K562 (cell line): ENCODE measurements around the gene TMIGD3. TPM values are rescaled to one million over a fixed set of nuclear protein-coding genes. Genes with fewer than 3 reads are reported as not detected.

Source experiments
- CEBPB ChIP-seq: fragments of 450-650 bp; IDR thresholded peaks from 2 replicates; pipeline ENCODE4 v1.6.1; 2016; ENCODE audit warnings: missing genetic modification characterization, missing compliant biosample characterization
- DMBX1 ChIP-seq: fragments of 250-450 bp; sonication (Bioruptor Pico); IDR thresholded peaks from 2 replicates; pipeline ENCODE4 v1.8.0; 2022; ENCODE audit warnings: inconsistent platforms, mild to moderate bottlenecking, moderate library complexity, borderline replicate concordance
- EGR1 ChIP-seq: fragments of 450-650 bp; conservative IDR thresholded peaks from 2 replicates; pipeline ENCODE4 v1.6.1; 2017; ENCODE audit warnings: mild to moderate bottlenecking
- GABPB1 ChIP-seq: sonication (generic); formaldehyde crosslinking; IDR thresholded peaks from 2 replicates; pipeline ENCODE4 v1.8.0; 2022; ENCODE audit warnings: mild to moderate bottlenecking, missing genetic modification reagents
- KLF6 ChIP-seq: fragments of 250-450 bp; sonication (Bioruptor Pico); IDR thresholded peaks from 2 replicates; pipeline ENCODE4 v1.4.0; 2020; ENCODE audit warnings: mild to moderate bottlenecking, moderate library complexity, borderline replicate concordance
- MEIS2 ChIP-seq: fragments of 450-650 bp; IDR thresholded peaks from 2 replicates; pipeline ENCODE4 v1.6.1; 2014; ENCODE audit warnings: mild to moderate bottlenecking; ENCODE audit not compliant: partially characterized antibody
- NR2C2 ChIP-seq, 2 experiments: fragments of 200-800 bp in 1 of 2; sonication (Bioruptor generic) in 1 of 2; sonication (generic) in 1 of 2; formaldehyde crosslinking in 1 of 2; IDR thresholded peaks; 2 replicates each; pipeline versions ENCODE4 v1.6.1 to v1.8.0; 2016 to 2022; ENCODE audit warnings: mild to moderate bottlenecking in 1 of 2, missing compliant biosample characterization in 1 of 2, missing genetic modification characterization in 1 of 2, missing genetic modification reagents in 1 of 2
- POLR3G ChIP-seq: IDR thresholded peaks from 2 replicates; pipeline ENCODE4 v1.6.1; 2011; ENCODE audit not compliant: insufficient read length, insufficient replicate concordance; ENCODE audit errors: extremely low read depth
- RCOR1 ChIP-seq, 2 experiments: IDR thresholded peaks; 2 replicates each; pipeline ENCODE4 v1.6.1; 2012; ENCODE audit warnings: low read depth in 2 of 2, low read length in 2 of 2, borderline replicate concordance in 1 of 2, improper control_type of control experiment in 1 of 2
- RHOXF2B ChIP-seq: fragments of 250-450 bp; sonication (Bioruptor Pico); conservative IDR thresholded peaks from 2 replicates; pipeline ENCODE4 v1.5.1; 2021
- TCF3 ChIP-seq: sonication (generic); formaldehyde crosslinking; IDR thresholded peaks from 2 replicates; pipeline ENCODE4 v1.4.0; 2020; ENCODE audit warnings: mild to moderate bottlenecking, missing genetic modification reagents
- THRA ChIP-seq: fragments of 450-650 bp; IDR thresholded peaks from 2 replicates; pipeline ENCODE4 v1.6.1; 2017; ENCODE audit warnings: mild to moderate bottlenecking, moderate library complexity
- XRCC5 ChIP-seq: fragments of 200-400 bp; formaldehyde crosslinking; IDR thresholded peaks from 2 replicates; pipeline ENCODE4 v1.6.1; 2017; ENCODE audit warnings: low read depth, mild to moderate bottlenecking, low read length
- YY1 ChIP-seq, 3 experiments: IDR thresholded peaks; 2 replicates each; pipeline ENCODE4 v1.6.1; 2011; ENCODE audit warnings: low read length in 2 of 3, mild to moderate bottlenecking in 2 of 3, moderate library complexity in 2 of 3, borderline replicate concordance in 1 of 3, control low read depth in 1 of 3, low read depth in 1 of 3; ENCODE audit not compliant: insufficient read depth in 3 of 3, insufficient replicate concordance in 2 of 3, control insufficient read depth in 1 of 3, insufficient read length in 1 of 3; ENCODE audit errors: extremely low read depth in 1 of 3
- ZFPM2 ChIP-seq: fragments of 250-450 bp; sonication (Bioruptor Pico); IDR thresholded peaks from 2 replicates; pipeline ENCODE4 v1.5.1; 2022; ENCODE audit warnings: mild to moderate bottlenecking
- ZNF354B ChIP-seq: fragments of 250-450 bp; sonication (Bioruptor Pico); IDR thresholded peaks from 2 replicates; pipeline ENCODE4 v1.4.0; 2020
- ZNF395 ChIP-seq: fragments of 200-800 bp; sonication (Bioruptor generic); IDR thresholded peaks from 2 replicates; pipeline ENCODE4 v1.6.1; 2017; ENCODE audit warnings: missing genetic modification characterization, missing compliant biosample characterization
- polyA plus RNA-seq, 8 experiments: library from polyadenylated mRNA; depleted of rRNA in 4 of 8; stranded (reverse) in 5 of 8; unstranded in 3 of 8; fragments of >200 nt; fragmentation: Nextera tagmentation in 2 of 8; fragmentation: Illumina TruSeq in 1 of 8; extraction: Ambion mirVana in 2 of 8; extraction: Trizol in 1 of 8; gene quantifications; 2 replicates each; pipeline versions ENCODE4 v1.2.1 to v1.2.3, GENCODE V29; 2011 to 2014; ENCODE audit warnings: inconsistent platforms in 1 of 8, missing spikeins in 1 of 8
- total RNA-seq, 7 experiments: library from RNA; depleted of rRNA in 6 of 7; stranded (reverse); fragments of >200 nt in 6 of 7; fragmentation: Illumina TruSeq in 2 of 7; extraction: Trizol in 2 of 7; gene quantifications; 2 replicates each; pipeline versions ENCODE4 v1.2.1 to v1.2.3, GENCODE V29; 2011 to 2021; ENCODE audit warnings: low replicate concordance in 1 of 7
- TF ChIP-seq, protein P1 (sequence below): sonication (generic); formaldehyde crosslinking; IDR thresholded peaks from 2 replicates; pipeline ENCODE4 v1.9.0; 2022; ENCODE audit warnings: mild to moderate bottlenecking, missing genetic modification reagents
- TF ChIP-seq, protein P2 (sequence below): sonication (generic); formaldehyde crosslinking; IDR thresholded peaks from 2 replicates; pipeline ENCODE4 v1.8.0; 2023; ENCODE audit warnings: mild to moderate bottlenecking, missing genetic modification reagents

The TMIGD3 gene
- total and polyA plus RNA-seq, 9 of the 15 experiments (the other 6 are each of a cell fraction or from before 2014, with no cell fraction given): 0.11 to 0.13 (median 0.11) TPM; not detected in 6

DNA sequence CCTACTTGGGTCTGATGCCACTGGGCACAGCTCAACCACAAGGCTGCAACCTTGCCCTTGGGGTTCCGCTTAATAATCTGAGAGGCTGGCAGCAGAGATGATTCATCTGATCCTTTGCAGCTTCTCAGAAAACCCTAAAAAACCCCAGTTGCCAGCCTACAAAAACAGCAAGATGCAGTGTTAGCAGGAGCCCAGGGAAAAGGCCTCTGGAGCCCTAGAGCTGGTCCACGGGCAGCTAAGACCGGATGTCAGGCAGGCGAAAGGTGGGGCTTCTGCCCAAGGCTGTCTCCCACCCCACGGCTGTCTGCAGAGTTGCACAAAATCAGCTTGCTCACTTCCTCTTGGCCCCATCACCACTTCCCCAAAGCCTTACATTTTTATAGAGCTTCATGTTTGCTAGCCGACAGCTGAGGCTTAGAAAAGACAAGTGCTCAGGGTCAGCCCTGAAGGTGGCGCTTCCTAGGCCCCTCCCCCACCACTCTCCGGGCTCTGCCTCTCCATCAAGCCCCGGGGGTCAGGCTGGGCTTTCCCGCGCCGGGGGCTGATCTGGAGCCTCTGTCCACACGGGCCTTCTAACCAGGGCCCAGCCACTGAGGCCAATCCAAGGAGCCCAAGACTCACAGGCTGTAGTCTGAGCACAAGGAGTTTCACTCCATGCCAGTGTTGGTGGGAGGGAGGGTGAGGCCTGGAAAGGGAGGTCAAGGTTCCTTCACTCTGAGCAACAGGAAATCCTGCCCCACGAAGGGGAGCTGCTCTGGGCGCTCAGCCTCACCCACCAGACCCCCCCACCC lies 4.2 kb upstream of the TMIGD3 start (continued):
- TF ChIP-seq ZNF395 (no peak), THRA (no peak), TCF3 (CRISPR knock-in tag) (peak; percentile 26; the same call in 1 of the 2 replicates), GABPB1 (CRISPR knock-in tag) (peak; percentile 68; the same call in 1 of the 2 replicates), CEBPB (peak; percentile 13; the same call in 1 of the 2 replicates), RCOR1 (IDR thresholded peaks at IDR 0.05; ENCODE audit: borderline replicate concordance in 1 of 2, low read depth in 2 of 2, low read length in 2 of 2) (peak in 1 of 2 experiments; percentile 58; a peak in 1 of 4 replicates), RHOXF2B (no peak), ZFPM2 (CRISPR knock-in tag) (peak; percentile 74; the same call in 1 of the 2 replicates), XRCC5 (peak; percentile 22; the same call in 1 of the 2 replicates), ZNF354B (CRISPR knock-in tag) (no peak), MEIS2 (peak; percentile 29), NR2C2 (CRISPR knock-in tag; IDR thresholded peaks at IDR 0.05) (peak; percentile 86), NR2C2 (tag; IDR thresholded peaks at IDR 0.05) (peak; percentile 94), DMBX1 (CRISPR knock-in tag) (peak; percentile 31; the same call in 1 of the 2 replicates), KLF6 (CRISPR knock-in tag) (0 out of 2 replicates have a peak, but pooled peaks have one; percentile 1), POLR3G (no peak), EGR1 (no peak), YY1 (IDR thresholded peaks at IDR 0.05; ENCODE audit: borderline replicate concordance in 1 of 3, control insufficient read depth in 1 of 3, extremely low read depth in 1 of 3, insufficient read depth in 3 of 3, insufficient read length in 1 of 3, insufficient replicate concordance in 2 of 3, low read depth in 1 of 3, low read length in 2 of 3) (peak in 2 of 3 experiments; percentile 6 to 52)
- TF ChIP-seq, protein P1, sequence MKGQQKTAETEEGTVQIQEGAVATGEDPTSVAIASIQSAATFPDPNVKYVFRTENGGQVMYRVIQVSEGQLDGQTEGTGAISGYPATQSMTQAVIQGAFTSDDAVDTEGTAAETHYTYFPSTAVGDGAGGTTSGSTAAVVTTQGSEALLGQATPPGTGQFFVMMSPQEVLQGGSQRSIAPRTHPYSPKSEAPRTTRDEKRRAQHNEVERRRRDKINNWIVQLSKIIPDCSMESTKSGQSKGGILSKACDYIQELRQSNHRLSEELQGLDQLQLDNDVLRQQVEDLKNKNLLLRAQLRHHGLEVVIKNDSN (CRISPR knock-in tag): no peak
- TF ChIP-seq, protein P2, sequence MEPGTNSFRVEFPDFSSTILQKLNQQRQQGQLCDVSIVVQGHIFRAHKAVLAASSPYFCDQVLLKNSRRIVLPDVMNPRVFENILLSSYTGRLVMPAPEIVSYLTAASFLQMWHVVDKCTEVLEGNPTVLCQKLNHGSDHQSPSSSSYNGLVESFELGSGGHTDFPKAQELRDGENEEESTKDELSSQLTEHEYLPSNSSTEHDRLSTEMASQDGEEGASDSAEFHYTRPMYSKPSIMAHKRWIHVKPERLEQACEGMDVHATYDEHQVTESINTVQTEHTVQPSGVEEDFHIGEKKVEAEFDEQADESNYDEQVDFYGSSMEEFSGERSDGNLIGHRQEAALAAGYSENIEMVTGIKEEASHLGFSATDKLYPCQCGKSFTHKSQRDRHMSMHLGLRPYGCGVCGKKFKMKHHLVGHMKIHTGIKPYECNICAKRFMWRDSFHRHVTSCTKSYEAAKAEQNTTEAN (CRISPR knock-in tag): 0 out of 2 replicates have a peak, but pooled peaks have one; percentile 31
